Heart left ventricle (tissue), 13 donors: ENCODE results near the gene GSX1.

Source experiments
- CTCF ChIP-seq, 12 donors: fragments of 200-600 bp; sonication (generic) in 4 of 12; IDR thresholded peaks; one replicate each; pipeline versions ENCODE4 v1.5.0 to v1.8.0; 2018 to 2022; ENCODE audit warnings: antibody characterized with exemption in 12 of 12, mild to moderate bottlenecking in 5 of 12
- POLR2A ChIP-seq, 2 donors: fragments of 450-650 bp; IDR thresholded peaks; one replicate each; pipeline ENCODE4 v1.6.1; 2017; ENCODE audit warnings: antibody characterized with exemption in 2 of 2, mild to moderate bottlenecking in 2 of 2, moderate library complexity in 2 of 2
- donor health status: ischemic (EF 13 %, LVEDD 7.1; RV severe dilation, severe dysfunction).
- donor health status: DM: no; HTN: yes; CAD: no.
- donor health status: DM: no; HTN: no; CAD: no.
- donor health status: ischemic (EF 25% LVEDD 6.9; RV normal size, moderate dysfunction).
- donor health status: ischemic (EF 25% LVEDD 5.7; RV mildly dilated, moderate dysfunction).
- donor health status: ischemic (EF 35%, LVEDD 5.7; RV mildly dilated, moderate dysfunction).
- donor health status: nonischemic (EF 11% LVEDD 7.7; RV severe dilation, severe dysfunction).
- donor health status: DM: yes; HTN: yes; CAD: no.
- donor health status: PGD.
- donor health status: ischemic (EF 29% LVEDD 5.4; RV normal size, mild dysfunction).
- donor health status: nonischemic (EF 23%, LVEDD 6.1; RV moderate dilation, normal function).

GRCh38 chr13:27810009-27810408 is 17.7 kb downstream of the GSX1 start:
- no peak for TF ChIP-seq CTCF (IDR thresholded peaks at IDR 0.05)
- no peak for TF ChIP-seq POLR2A (IDR thresholded peaks at IDR 0.05)
